Panc1 (cell line): ENCODE results near the gene USP6NL. TPM values are rescaled to one million over a fixed set of nuclear protein-coding genes. Genes with fewer than 3 reads are reported as not detected.

Experiments
- ATAC-seq: fragments of 200-7000 bp; cut with Tn5 transposase; 2 replicates; pipeline ENCODE4 v1.9.1; 2020; ENCODE audit warnings: mild to moderate bottlenecking, moderate library complexity
- BruUV-seq: library from RNA; stranded (reverse); fragments of 400-500 nt; replicated peaks from 2 replicates; lab custom pipeline; 2021; lab: Mats Ljungman, UMichigan
- CTCF ChIA-PET: fragments of 300-600 bp; sonication (Branson Sonifier 250); formaldehyde crosslinking; loops from one replicate; lab custom pipeline; 2022; ENCODE audit warnings: antibody characterized with exemption; lab: Charles Lee
- POLR2A ChIA-PET: fragments of 300-600 bp; sonication (Branson Sonifier 250); formaldehyde crosslinking; loops from one replicate; lab custom pipeline; 2022; ENCODE audit warnings: antibody characterized with exemption; lab: Charles Lee
- DNase-seq: peaks from one replicate; pipeline ENCODE4 v3.0.0-alpha.2; 2010; ENCODE audit warnings: low read depth, low spot score
- H3K27ac ChIP-seq: 2 replicates; pipeline ENCODE4 v1.5.1; 2011; ENCODE audit warnings: mild to moderate bottlenecking, low read length, inconsistent platforms
- H3K27me3 ChIP-seq: fragments of 200-500 bp; sonication (Bioruptor generic); 2 replicates; pipeline ENCODE4 v1.6.0; 2014; ENCODE audit warnings: low read length, inconsistent platforms; ENCODE audit not compliant: control insufficient read depth, insufficient read depth
- H3K36me3 ChIP-seq: fragments of 200-500 bp; sonication (Bioruptor generic); 2 replicates; pipeline ENCODE4 v1.5.1; 2014; ENCODE audit warnings: inconsistent platforms, mild to moderate bottlenecking, low read length, moderate library complexity; ENCODE audit not compliant: control insufficient read depth, insufficient read depth
- H3K4me1 ChIP-seq: 2 replicates; pipeline ENCODE4 v1.5.1; 2011; ENCODE audit warnings: inconsistent platforms, mild to moderate bottlenecking, low read length, moderate library complexity; ENCODE audit not compliant: control insufficient read depth, insufficient read depth
- H3K4me3 ChIP-seq, 2 experiments: 2 replicates each; pipeline ENCODE4 v1.5.1; 2011 to 2012; ENCODE audit warnings: low read depth in 2 of 2, low read length in 2 of 2, mild to moderate bottlenecking in 2 of 2, inconsistent platforms in 1 of 2, moderate library complexity in 1 of 2
- H3K9me3 ChIP-seq: fragments of 200-500 bp; sonication (Bioruptor generic); 2 replicates; pipeline ENCODE4 v1.5.1; 2014; ENCODE audit warnings: low read depth, mild to moderate bottlenecking, inconsistent platforms, low read length, moderate library complexity; ENCODE audit not compliant: control insufficient read depth, insufficient read depth
- POLR2AphosphoS5 ChIP-seq: IDR thresholded peaks from 2 replicates; pipeline ENCODE4 v1.6.1; 2012; ENCODE audit warnings: mild to moderate bottlenecking, low read depth, low read length, moderate library complexity
- SIN3A ChIP-seq: IDR thresholded peaks from 2 replicates; pipeline ENCODE4 v1.6.1; 2012; ENCODE audit warnings: low read depth, mild to moderate bottlenecking, low read length, moderate library complexity, borderline replicate concordance; ENCODE audit not compliant: insufficient read depth
- TCF7L2 ChIP-seq: IDR thresholded peaks from 2 replicates; pipeline ENCODE4 v1.6.1; 2011; ENCODE audit warnings: mild to moderate bottlenecking, low read depth, low read length, inconsistent platforms
- in situ Hi-C: cut with HindIII; loops from 2 replicates; pipeline ENCODE4 v1.10.0; 2016; ENCODE audit warnings: low sequenced_read_pairs, low pct_unique_long_range_greater_than_20kb
- intact Hi-C: fragments of 100-400 bp; cut with micrococcal nuclease; formaldehyde crosslinking; loops from one replicate; pipeline ENCODE4 v1.10.0; 2022; ENCODE audit not compliant: unreplicated experiment
- total RNA-seq: library from RNA; stranded (reverse); gene quantifications from one replicate; pipeline ENCODE4 v1.2.1, GENCODE V29; 2021; ENCODE audit not compliant: unreplicated experiment
- TF ChIP-seq, protein P1 (sequence below), 2 experiments: IDR thresholded peaks; 2 replicates each; pipeline ENCODE4 v1.6.1; 2011 to 2012; ENCODE audit warnings: low read depth in 2 of 2, control low read depth in 1 of 2, low read length in 1 of 2, mild to moderate bottlenecking in 1 of 2, moderate library complexity in 1 of 2; ENCODE audit not compliant: insufficient read depth in 1 of 2
- TF ChIP-seq, protein P2 (sequence below): fragments of 450-650 bp; IDR thresholded peaks from 2 replicates; pipeline ENCODE4 v1.5.1; 2017; ENCODE audit warnings: mild to moderate bottlenecking

The USP6NL gene
- total RNA-seq, 1 experiment from 2014 or later = 13.9 TPM

DNA sequence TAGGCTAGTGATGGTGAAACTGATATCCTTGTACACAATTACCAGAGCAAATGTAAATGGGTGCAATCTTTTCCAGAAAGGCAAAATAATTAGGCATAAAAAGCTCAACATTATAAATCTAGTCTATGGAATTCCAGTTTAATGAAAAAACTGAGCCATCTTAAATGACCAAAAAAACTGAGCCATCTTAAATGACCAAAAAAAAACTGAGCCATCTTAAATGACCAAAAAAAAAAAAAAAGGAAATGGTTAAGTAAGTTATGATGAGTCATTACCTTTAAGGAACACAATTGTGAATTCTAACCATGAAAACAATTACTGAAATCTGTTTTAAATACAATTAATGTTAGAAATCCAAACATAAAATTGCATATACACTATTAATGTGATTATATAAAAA, 25.3 kb downstream of the USP6NL start:
- H3K4me3 ChIP-seq = no peak overlapping the region
- no TSS peak for BruUV-seq
- H3K9me3 ChIP-seq = no peaks in the 10 kb centered on the region
- no peak overlapping the region for H3K27ac ChIP-seq
- ChIA-PET POLR2A (no interaction called here), CTCF (no interaction called here)
- no peaks in the 10 kb centered on the region; the same call in 1 of the 2 replicates for H3K36me3 ChIP-seq
- DNase-seq = no peak
- TF ChIP-seq SIN3A (no peak), TCF7L2 (no peak), POLR2AphosphoS5 (no peak)
- TF ChIP-seq, protein P1, sequence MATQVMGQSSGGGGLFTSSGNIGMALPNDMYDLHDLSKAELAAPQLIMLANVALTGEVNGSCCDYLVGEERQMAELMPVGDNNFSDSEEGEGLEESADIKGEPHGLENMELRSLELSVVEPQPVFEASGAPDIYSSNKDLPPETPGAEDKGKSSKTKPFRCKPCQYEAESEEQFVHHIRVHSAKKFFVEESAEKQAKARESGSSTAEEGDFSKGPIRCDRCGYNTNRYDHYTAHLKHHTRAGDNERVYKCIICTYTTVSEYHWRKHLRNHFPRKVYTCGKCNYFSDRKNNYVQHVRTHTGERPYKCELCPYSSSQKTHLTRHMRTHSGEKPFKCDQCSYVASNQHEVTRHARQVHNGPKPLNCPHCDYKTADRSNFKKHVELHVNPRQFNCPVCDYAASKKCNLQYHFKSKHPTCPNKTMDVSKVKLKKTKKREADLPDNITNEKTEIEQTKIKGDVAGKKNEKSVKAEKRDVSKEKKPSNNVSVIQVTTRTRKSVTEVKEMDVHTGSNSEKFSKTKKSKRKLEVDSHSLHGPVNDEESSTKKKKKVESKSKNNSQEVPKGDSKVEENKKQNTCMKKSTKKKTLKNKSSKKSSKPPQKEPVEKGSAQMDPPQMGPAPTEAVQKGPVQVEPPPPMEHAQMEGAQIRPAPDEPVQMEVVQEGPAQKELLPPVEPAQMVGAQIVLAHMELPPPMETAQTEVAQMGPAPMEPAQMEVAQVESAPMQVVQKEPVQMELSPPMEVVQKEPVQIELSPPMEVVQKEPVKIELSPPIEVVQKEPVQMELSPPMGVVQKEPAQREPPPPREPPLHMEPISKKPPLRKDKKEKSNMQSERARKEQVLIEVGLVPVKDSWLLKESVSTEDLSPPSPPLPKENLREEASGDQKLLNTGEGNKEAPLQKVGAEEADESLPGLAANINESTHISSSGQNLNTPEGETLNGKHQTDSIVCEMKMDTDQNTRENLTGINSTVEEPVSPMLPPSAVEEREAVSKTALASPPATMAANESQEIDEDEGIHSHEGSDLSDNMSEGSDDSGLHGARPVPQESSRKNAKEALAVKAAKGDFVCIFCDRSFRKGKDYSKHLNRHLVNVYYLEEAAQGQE (IDR thresholded peaks at IDR 0.05; ENCODE audit: insufficient read depth in 1 of 2, low read depth in 2 of 2, low read length in 1 of 2) = no peak
- TF ChIP-seq, protein P2, sequence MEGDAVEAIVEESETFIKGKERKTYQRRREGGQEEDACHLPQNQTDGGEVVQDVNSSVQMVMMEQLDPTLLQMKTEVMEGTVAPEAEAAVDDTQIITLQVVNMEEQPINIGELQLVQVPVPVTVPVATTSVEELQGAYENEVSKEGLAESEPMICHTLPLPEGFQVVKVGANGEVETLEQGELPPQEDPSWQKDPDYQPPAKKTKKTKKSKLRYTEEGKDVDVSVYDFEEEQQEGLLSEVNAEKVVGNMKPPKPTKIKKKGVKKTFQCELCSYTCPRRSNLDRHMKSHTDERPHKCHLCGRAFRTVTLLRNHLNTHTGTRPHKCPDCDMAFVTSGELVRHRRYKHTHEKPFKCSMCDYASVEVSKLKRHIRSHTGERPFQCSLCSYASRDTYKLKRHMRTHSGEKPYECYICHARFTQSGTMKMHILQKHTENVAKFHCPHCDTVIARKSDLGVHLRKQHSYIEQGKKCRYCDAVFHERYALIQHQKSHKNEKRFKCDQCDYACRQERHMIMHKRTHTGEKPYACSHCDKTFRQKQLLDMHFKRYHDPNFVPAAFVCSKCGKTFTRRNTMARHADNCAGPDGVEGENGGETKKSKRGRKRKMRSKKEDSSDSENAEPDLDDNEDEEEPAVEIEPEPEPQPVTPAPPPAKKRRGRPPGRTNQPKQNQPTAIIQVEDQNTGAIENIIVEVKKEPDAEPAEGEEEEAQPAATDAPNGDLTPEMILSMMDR = no peak
- intact Hi-C loops = no loop called here
- H3K27me3 ChIP-seq = no peaks in the 10 kb centered on the region
- in situ Hi-C loops = no loop called here
- no peaks in the 10 kb centered on the region for H3K4me1 ChIP-seq
- no peak for ATAC-seq

DNA sequence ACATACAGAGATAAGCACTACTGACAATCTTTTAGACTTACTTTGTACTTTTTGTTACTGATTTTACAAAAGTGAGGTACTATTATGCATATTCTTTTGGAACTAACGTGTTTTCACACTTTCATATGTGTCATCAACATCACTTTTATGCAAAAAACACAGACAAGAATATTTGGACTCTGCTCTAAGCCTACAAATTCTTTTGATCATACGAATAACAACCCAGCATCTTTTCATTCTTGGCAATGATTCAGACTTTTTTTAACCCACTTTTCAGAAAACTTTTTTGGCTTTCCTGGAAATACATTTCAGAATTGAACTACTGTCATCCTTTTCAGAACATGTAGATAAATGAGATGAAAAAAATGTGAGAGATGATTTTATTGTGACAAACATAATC, 30.2 kb downstream of the USP6NL start:
- no peaks in the 10 kb centered on the region for H3K4me1 ChIP-seq
- no peak for DNase-seq
- ChIA-PET POLR2A (no interaction called here), CTCF (no interaction called here)
- H3K36me3 ChIP-seq = no peaks in the 10 kb centered on the region; the same call in 1 of the 2 replicates
- intact Hi-C loops = no loop called here
- H3K27ac ChIP-seq = no peak overlapping the region
- no TSS peak for BruUV-seq
- no peak for ATAC-seq
- TF ChIP-seq SIN3A = no peak
- TF ChIP-seq, protein P1 (IDR thresholded peaks at IDR 0.05; ENCODE audit: insufficient read depth in 1 of 2, low read depth in 2 of 2, low read length in 1 of 2) = no peak
- no peak for TF ChIP-seq TCF7L2
- TF ChIP-seq, protein P2 = no peak
- TF ChIP-seq POLR2AphosphoS5 = no peak
- H3K9me3 ChIP-seq = no peaks in the 10 kb centered on the region
- in situ Hi-C loops = no loop called here
- no peak overlapping the region for H3K4me3 ChIP-seq
- H3K27me3 ChIP-seq = no peaks in the 10 kb centered on the region
